ENCODE measurements around the gene ASCL5.

Gene ASCL5

DNA sequence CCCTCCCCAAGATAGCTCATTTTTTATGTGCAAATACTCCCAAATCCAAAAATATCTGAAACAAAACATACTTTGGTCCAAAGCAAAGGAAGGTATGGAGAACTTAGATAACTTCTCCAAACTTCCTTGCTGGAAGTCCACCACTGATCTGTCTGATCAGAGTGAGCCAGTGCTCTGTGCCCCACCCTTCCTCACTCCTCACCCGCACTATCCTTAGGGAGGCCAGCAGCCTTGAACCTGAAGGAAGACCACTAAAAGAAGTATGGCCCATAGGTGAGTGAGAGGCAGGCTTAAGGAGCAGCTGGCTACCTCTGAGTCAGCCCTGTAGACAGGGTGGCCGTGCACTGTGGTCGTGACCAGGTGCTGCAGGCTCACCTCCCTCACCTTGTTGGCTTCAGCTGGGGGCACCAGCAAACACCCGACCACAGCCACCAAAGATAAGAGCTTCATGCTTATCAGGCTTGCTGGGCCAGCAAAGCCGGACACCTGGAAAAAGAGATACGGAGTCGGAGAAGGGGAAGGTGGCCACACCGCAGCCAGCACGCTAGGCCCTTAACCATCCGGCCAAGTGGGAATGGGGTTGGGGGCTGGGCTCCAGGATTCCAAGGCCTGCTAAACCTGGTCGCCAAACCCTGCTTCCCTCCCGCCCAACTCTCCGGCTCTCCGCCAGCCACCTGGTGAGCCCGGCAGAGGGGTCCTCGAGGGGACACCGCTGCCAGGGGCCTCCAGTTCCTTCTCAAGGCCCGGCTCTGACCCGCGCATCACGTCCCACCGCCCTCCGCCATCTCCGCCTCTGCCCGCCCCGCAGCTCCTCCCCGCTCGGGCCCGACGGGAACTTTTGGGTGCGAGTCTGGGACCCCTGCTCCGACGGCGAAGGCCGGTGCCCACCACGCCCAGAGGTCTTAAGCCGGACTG lies 26.7 kb upstream of the ASCL5 start:
- DNase-seq = no peak

DNA sequence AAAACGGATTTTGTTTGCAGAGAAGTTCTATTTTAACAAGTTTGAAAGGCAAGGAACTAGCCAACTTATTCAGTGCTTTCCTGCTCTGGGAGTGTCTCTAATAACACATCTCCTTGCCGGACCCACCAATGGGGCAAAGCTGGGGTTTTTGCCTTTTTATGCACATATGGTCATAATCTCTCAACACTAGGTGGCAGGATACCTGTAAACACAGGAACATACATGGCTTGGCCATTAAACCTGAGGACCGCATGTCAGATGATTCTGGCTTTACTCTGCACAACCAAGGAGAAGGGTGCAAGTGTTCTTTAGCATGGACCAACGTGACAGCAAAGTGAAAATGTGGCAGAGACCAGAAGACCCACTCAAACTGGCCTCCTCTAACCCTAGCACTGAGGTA lies 22.4 kb upstream of the ASCL5 start:
- no peak for DNase-seq

DNA sequence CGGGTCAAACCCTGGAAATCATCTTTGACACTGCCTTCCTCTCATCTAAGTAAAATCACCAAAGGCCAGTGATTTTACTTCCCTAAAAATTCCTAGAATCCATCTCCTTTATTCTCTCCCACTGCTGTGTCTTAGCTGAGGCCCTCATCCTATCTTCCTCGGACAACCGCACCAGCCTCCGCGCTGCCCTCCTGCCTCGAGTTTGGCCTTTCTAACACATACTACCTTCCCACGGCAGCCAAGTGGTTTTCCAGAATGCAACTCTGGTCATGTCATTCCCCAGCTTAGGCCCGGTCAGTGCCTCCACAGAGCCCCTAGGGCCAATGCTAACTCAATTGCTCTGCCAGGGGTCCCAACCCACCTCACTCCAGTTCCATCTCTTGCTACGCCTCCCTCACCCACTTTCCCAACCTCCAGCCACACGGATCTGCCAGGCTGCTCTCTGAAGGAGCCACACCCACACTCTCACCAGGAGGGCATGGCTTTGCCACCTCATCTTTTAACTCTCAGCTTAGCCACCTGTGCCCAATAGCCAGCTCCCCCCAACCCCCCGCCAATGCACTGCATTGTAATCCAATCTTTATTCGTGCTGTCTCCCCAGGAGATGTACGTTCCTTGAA lies 20.5 kb upstream of the ASCL5 start:
- no peak for DNase-seq

DNA sequence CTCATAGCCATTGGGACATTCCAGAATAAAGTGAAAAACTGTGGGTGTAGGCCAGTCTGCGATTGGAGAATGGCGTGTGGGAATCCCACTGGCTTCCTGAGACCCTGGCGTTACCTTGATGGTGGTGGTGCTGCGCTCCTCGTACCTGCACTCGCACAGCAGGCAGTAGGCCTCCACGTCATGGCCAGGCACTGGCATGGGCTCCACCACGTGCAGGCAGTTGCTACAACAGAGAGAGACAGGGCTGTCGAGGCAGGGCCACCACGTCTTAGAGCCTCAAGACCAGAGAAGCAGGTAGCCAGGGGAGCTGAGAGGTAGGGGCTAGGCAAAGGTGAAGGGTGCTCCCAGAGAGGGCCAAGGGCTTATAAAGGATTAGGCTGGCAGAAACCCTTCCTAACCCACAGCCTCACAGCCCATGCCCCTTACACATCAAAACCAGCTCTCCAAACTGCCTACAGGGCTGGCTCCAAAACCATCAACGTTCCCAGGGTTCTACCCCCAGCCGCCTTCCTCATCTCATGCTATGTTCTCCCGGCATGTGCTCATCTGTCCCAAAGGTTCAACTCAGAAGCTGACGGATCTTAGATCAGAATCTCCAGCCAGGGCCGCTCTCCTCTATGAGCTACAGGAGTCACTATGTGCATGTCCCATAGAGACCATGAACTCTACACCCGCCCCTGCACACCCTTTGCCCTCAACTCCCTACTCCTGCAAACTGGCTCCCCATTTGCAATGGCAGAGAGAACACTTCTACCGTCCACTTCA lies 19.8 kb upstream of the ASCL5 start:
- DNase-seq = no peak

DNA sequence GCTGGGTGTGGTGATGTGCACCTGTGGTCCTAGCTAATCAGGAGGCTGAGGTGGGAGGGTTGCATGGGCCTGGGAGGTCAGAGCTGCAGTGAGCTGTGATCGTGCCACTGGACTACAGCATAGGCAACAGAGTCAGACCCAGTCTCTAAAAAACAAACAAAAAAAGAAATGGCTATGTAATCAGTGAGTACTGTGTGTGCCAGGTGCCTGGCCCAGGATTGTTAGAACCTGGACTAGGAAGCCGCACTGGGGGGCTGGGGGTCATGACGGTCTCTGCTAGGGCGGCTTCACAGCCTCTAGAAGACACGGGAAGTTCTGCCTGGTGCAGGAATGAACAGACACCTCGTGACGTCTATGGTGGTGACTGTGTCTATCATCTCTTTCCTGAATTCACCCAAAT lies 18.8 kb upstream of the ASCL5 start:
- DNase-seq = no peak

DNA sequence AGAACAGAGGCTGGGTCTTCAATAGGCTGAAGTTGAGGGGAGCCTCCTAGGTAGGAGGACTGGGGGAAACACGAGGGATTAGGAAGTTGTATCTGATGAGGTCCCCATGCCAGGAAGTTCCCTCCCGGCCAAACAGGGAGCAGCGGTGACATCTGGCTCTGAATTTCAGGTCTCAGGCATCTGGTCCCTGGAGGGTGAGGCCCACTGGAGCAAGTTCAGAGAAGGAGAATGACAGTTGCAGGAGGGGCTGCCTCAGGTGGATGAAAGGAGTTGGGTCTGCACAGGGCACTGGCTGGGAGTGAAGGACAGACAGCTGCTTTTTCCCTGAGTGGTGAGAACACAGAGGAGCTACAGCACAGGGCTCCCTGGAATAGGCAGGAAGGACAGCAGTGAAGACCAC lies 18.1 kb upstream of the ASCL5 start:
- no peak for DNase-seq

DNA sequence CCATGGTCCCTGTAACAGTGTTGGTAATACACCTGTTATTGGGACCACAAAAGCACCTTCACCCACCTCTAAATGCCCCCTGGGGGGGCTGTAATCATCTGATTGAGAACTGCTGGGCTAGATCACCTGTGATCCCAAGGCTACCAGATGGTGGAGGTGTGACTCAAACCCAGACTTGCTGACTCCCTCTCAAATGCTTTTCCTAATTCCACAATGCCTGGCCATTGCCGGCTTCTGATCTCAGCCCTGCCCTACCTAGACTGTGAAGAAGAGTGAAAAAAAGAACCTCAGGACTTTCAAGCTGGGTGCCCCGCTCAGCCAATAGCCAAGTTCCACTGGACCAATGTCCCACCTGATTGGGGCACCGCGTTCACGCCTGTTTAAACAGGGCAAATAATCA lies 17.7 kb upstream of the ASCL5 start:
- DNase-seq = no peak

DNA sequence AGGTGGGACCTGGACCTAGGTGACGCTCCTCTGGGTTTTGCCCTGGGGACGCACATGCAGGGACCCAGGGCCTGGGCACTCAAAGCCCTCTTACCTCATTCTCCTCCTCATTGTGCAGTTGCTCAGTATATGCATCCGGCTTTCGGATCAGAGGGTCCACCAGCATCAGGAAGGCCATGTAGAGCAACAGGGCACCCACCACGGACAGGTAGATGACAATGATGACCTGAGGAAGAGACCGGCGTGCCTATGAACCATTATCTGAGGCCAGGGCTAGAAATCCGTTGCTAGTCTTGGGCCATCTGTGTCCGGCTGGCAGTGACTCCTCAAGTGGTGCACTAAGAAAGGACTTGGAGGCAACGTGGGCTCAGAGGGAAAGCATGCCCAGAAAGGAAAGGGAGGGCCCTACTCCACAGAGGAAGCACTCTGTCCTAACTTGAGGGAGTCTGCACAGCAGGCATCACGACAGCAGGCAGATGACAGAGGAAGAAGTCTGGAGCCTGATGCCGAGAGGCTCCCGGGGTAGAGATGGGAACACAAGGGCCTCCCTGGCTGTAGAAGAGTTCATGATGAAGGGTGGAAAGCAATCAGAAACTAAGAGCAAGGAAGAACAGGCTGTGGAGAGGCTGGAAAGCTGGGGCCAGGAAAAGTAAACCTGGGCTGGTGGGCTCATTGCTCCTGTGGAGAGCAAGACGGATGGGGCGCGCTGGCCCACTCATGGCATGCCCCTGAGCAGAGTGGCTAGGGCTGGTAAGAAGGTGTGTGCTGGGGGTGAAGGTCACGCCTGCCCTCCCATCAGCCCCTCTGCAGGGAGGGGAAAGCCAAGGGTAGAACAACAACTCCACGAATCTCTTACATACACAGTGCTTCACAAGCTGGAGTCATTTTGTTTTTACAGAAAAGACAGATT lies 17.0 kb upstream of the ASCL5 start:
- no peak for DNase-seq

DNA sequence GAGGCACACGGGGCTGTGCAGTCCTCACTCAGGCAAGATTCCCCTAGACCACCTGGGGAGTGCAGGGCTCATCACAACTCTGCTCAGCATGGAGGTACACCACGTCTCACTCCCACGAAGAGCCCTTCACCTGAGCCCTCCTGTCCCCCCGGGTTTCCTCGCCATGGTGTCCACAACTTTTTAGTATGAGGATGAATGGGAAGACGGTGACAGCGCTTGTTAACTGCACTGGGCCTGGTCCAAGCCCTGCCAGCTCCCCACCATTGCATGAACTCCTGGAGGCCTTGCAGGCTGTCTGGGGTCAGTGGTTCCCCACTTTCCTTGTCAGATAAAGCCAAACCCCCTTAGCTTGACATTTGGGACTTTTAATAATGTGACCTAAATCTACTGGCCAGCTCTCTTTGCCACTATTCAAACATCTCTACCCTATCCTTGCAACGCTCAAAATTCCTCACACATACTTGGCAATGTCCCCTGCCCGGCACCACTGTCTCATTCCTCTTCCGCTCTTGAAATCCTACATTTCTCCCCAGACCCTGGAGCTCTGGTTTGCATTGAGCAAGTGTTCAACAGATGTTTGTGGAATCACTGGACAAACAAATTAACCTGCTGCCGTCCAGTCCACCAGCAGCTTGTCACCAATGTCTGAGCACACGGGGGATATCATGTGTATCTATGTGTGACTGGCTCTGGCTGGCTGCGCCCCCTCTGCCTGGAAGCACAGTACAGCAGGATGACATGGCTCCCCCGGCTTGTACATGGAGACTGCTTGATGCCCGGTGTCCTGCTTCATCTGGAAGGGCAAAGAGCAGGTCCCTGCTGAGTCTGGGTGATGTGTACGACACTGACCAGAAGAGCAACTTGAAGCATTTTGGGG lies 16.1 kb upstream of the ASCL5 start:
- DNase-seq = no peak

DNA sequence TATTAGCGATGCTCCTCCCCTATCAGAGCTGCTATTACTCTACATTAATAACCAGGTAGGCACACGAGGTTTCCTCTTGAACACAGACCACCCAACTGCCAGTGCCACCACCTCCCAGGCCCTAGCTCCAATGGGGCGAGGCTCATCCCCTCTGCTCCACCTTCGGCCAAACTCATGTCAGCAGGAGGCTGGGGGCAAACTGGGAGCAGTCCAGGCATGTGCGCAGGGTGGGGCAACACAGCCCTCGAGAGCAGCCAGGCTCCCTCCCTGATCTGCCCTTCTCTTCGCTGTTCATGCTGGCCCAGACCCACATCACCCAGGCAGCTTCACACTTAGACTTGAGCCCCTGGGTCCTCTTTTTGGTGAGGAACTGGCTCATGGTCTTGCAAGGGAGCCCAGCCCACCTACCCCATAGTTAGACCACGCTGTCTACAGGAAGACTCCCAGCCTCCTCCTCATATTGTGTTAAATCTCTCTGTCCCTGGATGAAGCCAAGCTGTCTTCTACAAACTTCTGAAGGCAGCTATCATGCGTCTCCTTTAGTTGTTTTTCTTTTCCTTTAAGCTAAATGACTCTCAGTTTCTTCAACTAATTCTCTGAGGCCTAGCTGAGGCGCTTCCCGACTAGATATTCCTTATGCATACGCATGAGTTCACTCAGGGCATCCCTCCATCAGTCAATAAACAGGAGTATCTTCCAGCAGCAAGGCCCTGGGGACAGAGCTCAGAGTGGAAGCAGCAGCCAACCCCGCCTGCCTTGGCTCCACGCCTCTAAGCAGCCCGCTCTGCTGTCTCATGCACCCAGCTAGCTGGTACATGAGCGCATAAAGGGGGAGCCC lies 15.2 kb upstream of the ASCL5 start:
- DNase-seq = no peak

DNA sequence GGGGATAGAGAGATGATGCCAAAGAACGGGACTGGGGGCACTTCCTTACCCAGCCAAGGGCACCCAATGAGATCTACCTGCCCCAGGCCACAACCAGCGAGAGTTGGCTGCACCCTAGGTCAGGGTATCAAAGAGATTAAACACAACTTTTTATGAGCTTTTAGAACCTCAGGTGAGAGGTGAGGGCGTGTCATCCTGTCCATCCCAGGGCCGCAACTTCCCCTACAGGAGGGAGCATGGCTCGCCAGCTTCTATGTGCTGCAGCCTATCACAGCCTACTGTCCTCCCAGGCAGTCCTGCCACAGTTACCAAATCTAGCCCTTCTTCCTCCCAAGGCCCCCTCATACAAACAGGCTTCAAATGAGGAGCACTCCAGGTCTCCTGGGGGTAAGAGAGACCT lies 14.4 kb upstream of the ASCL5 start:
- DNase-seq = no peak

DNA sequence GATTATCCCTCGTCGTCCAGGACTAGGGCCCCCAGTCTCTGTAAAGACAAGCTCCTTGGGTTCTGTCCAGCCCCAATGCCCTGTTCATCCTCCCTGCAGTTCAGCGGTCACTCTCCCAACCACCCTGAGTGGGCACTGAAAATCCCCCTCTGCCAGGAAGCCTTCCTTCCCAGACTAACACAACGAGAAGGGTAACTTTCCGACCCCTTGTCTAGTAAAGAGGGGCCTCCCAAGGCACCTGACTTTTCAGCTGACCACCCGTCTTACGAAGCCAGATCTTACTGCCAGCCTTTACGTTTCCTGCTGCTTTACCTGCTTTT lies 13.9 kb upstream of the ASCL5 start:
- DNase-seq = no peak

DNA sequence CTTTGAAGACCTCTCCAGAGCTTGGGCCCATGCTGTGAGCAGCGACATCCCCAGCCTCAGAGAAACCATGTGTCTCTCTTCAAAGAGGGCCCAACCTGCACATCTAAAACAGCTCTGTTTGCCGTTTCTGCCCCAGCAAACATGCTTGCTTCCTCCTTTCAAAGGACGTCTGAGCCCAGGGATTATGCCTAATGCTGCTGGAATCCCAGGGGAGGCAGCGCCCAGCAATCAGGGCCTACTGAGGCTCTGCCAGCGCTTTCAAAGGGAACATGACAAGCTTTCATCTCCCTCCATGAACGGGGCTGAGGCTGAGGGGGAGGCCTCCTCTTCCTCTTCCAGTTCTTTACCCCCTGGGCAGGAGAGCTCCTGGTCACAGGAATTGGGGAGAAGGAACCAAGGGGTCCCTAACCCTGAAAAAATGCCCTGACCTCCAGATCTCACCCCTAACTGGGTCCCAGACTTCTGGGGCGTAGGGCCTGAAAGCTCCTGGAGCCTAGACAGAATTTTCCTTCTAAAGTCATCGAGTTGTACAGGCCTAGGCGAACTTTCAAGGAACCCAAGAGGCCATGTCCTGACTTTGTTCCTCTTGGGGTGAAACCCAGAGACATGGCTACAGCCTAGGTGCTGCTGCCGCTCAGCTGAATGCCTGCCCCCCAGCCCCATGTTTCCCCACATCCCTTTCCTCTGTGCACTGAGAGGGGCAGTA lies 13.4 kb upstream of the ASCL5 start:
- DNase-seq = no peak

DNA sequence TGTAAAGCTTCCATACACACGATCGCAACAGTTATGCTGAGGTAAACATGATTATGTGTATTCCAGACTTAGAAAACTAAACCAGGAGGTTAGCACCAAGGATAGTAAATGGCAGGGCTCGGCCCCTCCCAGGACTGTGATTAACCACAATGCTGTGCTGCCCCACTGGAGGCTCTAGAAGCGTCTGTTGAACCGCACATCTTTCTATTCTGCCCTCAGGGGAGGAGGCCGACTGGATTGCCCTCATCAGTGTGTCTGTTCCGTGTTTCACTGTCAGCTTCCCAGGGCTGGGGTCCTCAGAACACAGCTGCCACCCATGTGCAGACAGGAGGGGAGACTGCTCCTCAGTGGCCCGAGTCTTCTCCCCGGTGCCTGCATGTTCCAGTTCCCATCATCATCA lies 12.8 kb upstream of the ASCL5 start:
- DNase-seq = no peak

DNA sequence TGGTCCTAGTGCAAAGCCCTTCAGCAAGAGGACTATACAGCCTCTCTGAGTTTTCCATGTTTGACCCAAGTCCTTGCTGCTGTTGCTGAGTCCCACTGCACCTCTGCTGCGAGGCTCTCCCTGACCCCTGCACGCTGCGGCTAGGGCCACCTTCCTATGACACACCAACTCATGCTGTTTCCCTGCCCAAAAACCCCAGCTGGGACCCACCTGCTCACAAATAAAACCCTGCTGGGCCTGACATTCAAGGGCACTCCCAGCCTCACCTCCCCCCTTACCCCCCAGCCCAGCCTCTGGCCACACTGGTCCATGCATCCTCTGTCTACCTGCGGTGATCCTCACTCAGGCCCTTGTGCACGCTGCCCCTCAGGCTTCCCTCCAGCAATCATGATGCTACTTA lies 12.3 kb upstream of the ASCL5 start:
- no peak for DNase-seq

DNA sequence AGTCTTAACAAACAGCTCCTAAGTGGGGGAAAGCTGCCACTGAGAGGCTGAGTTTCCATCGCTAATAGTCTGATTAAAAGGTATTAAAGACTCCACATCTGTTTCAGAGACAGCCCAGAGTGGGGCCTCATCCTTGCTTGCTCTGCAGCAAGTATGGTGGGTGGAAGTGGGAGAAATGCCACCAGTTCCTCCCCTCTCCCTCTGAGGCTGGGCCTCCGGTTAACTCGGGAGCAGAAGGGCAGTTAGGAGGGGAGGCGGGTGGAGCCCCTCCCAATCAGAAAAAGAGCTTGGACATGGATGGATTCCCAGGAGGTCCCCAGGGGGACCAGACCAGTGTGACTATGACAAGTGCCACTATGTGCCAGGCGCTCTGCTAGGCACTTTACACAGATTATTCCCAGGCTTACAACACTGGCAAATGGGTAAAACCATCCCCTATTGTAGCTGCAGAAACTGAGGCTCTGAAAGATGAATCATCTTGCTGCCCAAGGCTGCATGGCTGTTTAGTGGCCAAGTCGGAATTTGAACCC lies 11.4 kb upstream of the ASCL5 start:
- no peak for DNase-seq

DNA sequence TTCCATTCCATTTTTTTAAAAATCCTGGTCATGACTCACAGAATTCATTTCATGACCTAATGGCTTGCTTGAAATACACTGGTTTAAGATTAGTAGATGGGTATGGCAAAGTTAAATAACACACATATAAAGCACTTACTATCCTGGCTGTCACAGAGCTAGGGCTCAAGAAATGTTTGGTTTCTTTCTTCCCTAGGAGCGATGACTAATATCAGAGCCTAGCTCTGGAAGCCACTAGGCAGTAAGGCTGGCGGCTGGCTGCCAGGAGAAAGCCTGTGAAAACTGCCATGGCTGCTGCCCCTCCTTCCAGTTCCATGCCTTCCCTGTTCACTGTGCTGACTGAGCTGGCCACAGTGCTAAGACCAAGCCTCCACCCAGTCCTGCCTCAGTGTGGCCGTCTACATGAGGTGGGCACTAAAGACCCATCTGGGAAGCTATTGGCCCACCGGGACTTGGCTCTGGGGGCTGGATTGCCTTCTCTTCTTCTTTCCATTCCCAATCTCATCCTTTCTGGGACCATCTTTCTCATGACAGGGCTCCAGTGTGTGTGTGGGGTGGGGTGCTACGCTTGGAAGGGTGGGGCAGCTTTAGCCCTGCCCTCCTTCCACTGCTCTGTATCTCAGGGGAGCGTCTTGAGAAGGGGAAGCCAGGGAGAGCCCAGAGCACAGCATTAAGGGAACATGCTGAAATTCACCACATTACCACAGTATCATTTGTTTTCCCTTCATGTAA lies 10.8 kb upstream of the ASCL5 start:
- no peak for DNase-seq

DNA sequence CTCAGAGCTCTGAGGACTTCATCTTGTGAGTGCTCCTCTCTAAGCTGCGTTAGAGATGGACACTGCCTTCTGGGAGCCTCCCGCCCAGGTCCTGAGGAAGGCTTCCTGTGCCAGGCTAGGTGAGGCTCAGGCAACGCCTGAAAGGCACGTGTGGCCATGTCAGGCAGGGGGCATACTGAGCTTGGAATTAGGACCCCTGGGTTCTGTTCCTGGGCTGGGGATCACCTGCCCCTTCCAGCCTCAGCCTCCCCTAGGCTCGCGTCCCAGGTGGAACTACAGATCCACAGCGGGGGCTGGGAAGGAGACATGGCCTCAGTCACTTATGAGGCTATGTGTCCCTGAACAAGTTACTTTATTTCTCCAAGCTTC lies 10.0 kb upstream of the ASCL5 start:
- no peak for DNase-seq

DNA sequence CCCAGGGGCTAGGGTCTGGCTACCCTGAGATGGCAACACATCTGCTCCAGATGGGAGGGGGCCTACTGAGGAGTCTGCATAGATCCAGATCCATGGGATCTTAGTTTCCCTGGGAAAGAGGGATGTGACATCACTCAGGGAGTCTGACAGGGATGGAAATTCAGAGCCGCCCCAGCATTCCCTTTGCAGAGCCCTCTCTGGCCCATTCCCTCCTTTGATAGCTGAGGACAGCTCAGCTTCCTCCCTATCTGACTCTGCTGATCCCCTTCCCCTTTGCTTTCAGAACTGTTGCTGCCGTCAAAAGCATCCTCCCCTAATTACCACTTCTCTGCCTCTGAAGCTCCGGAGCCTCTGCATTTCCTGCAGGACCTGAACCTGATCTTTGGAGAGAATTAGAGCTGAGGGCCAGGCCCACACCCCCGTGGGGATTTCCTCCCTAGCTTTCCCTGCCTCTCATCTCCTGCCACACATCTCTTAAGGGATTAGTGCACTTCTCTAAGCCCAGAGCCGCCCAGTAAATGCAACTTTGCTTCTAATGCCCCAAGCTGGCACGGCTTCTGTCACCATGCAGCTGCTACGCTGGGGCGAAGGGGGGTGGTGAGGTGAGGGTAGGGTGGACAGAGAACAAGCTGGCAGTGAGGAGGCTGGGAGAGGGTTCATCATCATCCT lies 9.5 kb upstream of the ASCL5 start:
- DNase-seq = no peak
